H1 (cell line): Measurements from ENCODE around the gene CADM1.

ENCODE experiments used
- ATF2 ChIP-seq: IDR thresholded peaks from 2 replicates; pipeline ENCODE4 v1.6.1; 2012; ENCODE audit warnings: low read length, inconsistent platforms
- CTCF ChIP-seq, 3 experiments: IDR thresholded peaks; 1 replicate in 2 of 3; 2 replicates in 1 of 3; pipeline versions ENCODE4 v1.5.1 to v1.6.1; 2011; ENCODE audit warnings: low read length in 3 of 3, mild to moderate bottlenecking in 3 of 3, inconsistent platforms in 2 of 3, low read depth in 1 of 3, moderate library complexity in 1 of 3; ENCODE audit not compliant: insufficient read depth in 1 of 3; ENCODE audit errors: control extremely low read depth in 1 of 3
- EZH2 ChIP-seq: fragments of 200-600 bp; sonication (generic); IDR thresholded peaks from 2 replicates; pipeline ENCODE4 v1.7.1; 2012; ENCODE audit warnings: low read depth, mild to moderate bottlenecking, moderate library complexity, low read length, inconsistent platforms; ENCODE audit not compliant: severe bottlenecking
- GABPA ChIP-seq: IDR thresholded peaks from 2 replicates; pipeline ENCODE4 v1.6.1; 2011; ENCODE audit warnings: mild to moderate bottlenecking, low read length, moderate library complexity, borderline replicate concordance; ENCODE audit not compliant: insufficient read depth
- HDAC2 ChIP-seq, 2 experiments: fragments of 300-600 bp in 1 of 2; sonication (generic) in 1 of 2; IDR thresholded peaks; 2 replicates each; pipeline ENCODE4 v1.6.1; 2011 to 2012; ENCODE audit warnings: low read depth in 2 of 2, low read length in 2 of 2, mild to moderate bottlenecking in 2 of 2, moderate library complexity in 2 of 2, borderline replicate concordance in 1 of 2, inconsistent platforms in 1 of 2
- JUN ChIP-seq: IDR thresholded peaks from 2 replicates; pipeline ENCODE4 v1.6.1; 2011; ENCODE audit warnings: low read depth, mild to moderate bottlenecking, improper control_type of control experiment, low read length
- JUND ChIP-seq: IDR thresholded peaks from 2 replicates; pipeline ENCODE4 v1.6.1; 2011; ENCODE audit warnings: mild to moderate bottlenecking, improper control_type of control experiment, low read length
- MAX ChIP-seq: IDR thresholded peaks from 2 replicates; pipeline ENCODE4 v1.6.1; 2012; ENCODE audit warnings: inconsistent platforms
- POLR2A ChIP-seq, 2 experiments: IDR thresholded peaks; 1 replicate in 1 of 2; 2 replicates in 1 of 2; pipeline ENCODE4 v1.6.1; 2011; ENCODE audit warnings: low read depth in 2 of 2, low read length in 2 of 2, mild to moderate bottlenecking in 2 of 2; ENCODE audit errors: control extremely low read depth in 1 of 2
- POLR2AphosphoS5 ChIP-seq: IDR thresholded peaks from 2 replicates; pipeline ENCODE4 v1.6.1; 2011; ENCODE audit warnings: low read depth, low read length
- RBBP5 ChIP-seq: IDR thresholded peaks from 2 replicates; pipeline ENCODE4 v1.7.1; 2012; ENCODE audit warnings: low read depth, mild to moderate bottlenecking, inconsistent platforms, low read length, moderate library complexity, borderline replicate concordance
- SIN3A ChIP-seq, 2 experiments: IDR thresholded peaks in 1 of 2; conservative IDR thresholded peaks in 1 of 2; 2 replicates each; pipeline ENCODE4 v1.6.1; 2011 to 2012; ENCODE audit warnings: low read length in 2 of 2, improper control_type of control experiment in 1 of 2, low read depth in 1 of 2, mild to moderate bottlenecking in 1 of 2
- SIX5 ChIP-seq: IDR thresholded peaks from 2 replicates; pipeline ENCODE4 v1.6.1; 2011; ENCODE audit warnings: mild to moderate bottlenecking, low read depth, low read length
- TAF7 ChIP-seq: optimal IDR thresholded peaks from 2 replicates; pipeline ENCODE3; 2011; ENCODE audit warnings: low read depth, mild to moderate bottlenecking, inconsistent platforms, low read length, moderate library complexity, borderline replicate concordance

GRCh38 chr11:115183830-115184229 lies 320.4 kb downstream of the CADM1 start:
- no peak for TF ChIP-seq JUN
- TF ChIP-seq EZH2: no peak
- TF ChIP-seq JUND: no peak
- no peak for TF ChIP-seq CTCF (IDR thresholded peaks at IDR 0.05; ENCODE audit: control extremely low read depth in 1 of 3, insufficient read depth in 1 of 3, low read depth in 1 of 3, low read length in 3 of 3)
- no peak for TF ChIP-seq TAF7
- TF ChIP-seq MAX: no peak
- TF ChIP-seq HDAC2 (IDR thresholded peaks at IDR 0.05; ENCODE audit: borderline replicate concordance in 1 of 2, low read depth in 2 of 2, low read length in 2 of 2): no peak
- no peak for TF ChIP-seq GABPA
- no peak for TF ChIP-seq POLR2AphosphoS5
- TF ChIP-seq POLR2A (IDR thresholded peaks at IDR 0.05; ENCODE audit: control extremely low read depth in 1 of 2, low read depth in 2 of 2, low read length in 2 of 2): no peak
- no peak for TF ChIP-seq SIN3A (conservative IDR thresholded peaks at IDR 0.05 in 1 of 2, IDR thresholded peaks at IDR 0.05 in 1 of 2; ENCODE audit: low read depth in 1 of 2, low read length in 2 of 2)
- no peak for TF ChIP-seq ATF2
- TF ChIP-seq RBBP5: no peak
- TF ChIP-seq SIX5: no peak
